Mesenchymal stem cell (in vitro differentiated cells and primary cell): Measurements from ENCODE around the gene EIF6.

ENCODE experiments used
- DNase-seq: peaks from one replicate; pipeline ENCODE4 v3.0.0-alpha.2; 2013
- H2AFZ ChIP-seq: one replicate; pipeline ENCODE4 v1.6.1; 2013; ENCODE audit warnings: low read depth, mild to moderate bottlenecking, control low read depth, inconsistent platforms, low read length, moderate library complexity
- H2AK5ac ChIP-seq: 2 replicates; pipeline ENCODE4 v1.6.1; 2013; ENCODE audit warnings: low read length, moderate library complexity, mild to moderate bottlenecking, inconsistent platforms; ENCODE audit not compliant: severe bottlenecking
- H2BK120ac ChIP-seq: one replicate; pipeline ENCODE4 v1.6.1; 2013; ENCODE audit warnings: low read depth, mild to moderate bottlenecking, inconsistent platforms, low read length, moderate library complexity
- H2BK12ac ChIP-seq, 2 experiments: one replicate each; pipeline ENCODE4 v1.6.1; 2013; ENCODE audit warnings: inconsistent platforms in 2 of 2, low read length in 2 of 2, mild to moderate bottlenecking in 2 of 2, moderate library complexity in 2 of 2, control low read depth in 1 of 2
- H2BK15ac ChIP-seq: one replicate; pipeline ENCODE4 v1.6.1; 2013; ENCODE audit warnings: mild to moderate bottlenecking, low read depth, inconsistent platforms; ENCODE audit not compliant: poor library complexity, severe bottlenecking
- H2BK5ac ChIP-seq: 2 replicates; pipeline ENCODE4 v1.6.1; 2013; ENCODE audit warnings: low read depth, mild to moderate bottlenecking, low read length, control low read depth, inconsistent platforms; ENCODE audit not compliant: poor library complexity, severe bottlenecking
- H3K14ac ChIP-seq, 2 experiments: one replicate each; pipeline ENCODE4 v1.6.1; 2013; ENCODE audit warnings: inconsistent platforms in 2 of 2, low read length in 2 of 2, control low read depth in 1 of 2, mild to moderate bottlenecking in 1 of 2, moderate library complexity in 1 of 2
- H3K18ac ChIP-seq, 2 experiments: one replicate each; pipeline ENCODE4 v1.6.1; 2013; ENCODE audit warnings: inconsistent platforms in 2 of 2, low read length in 2 of 2, control low read depth in 1 of 2, low read depth in 1 of 2, mild to moderate bottlenecking in 1 of 2
- H3K23ac ChIP-seq, 2 experiments: one replicate each; pipeline ENCODE4 v1.6.1; 2013; ENCODE audit warnings: inconsistent platforms in 2 of 2, low read length in 2 of 2, mild to moderate bottlenecking in 2 of 2, moderate library complexity in 2 of 2, control low read depth in 1 of 2
- H3K27ac ChIP-seq: 2 replicates; pipeline ENCODE4 v1.5.1; 2013; ENCODE audit warnings: mild to moderate bottlenecking, moderate library complexity, low read length, control low read depth, inconsistent platforms; ENCODE audit not compliant: poor library complexity, severe bottlenecking
- H3K27me3 ChIP-seq, 2 experiments: 2 replicates each; pipeline versions ENCODE4 v1.6.1 to v1.7.0; 2013; ENCODE audit warnings: low read length in 2 of 2, mild to moderate bottlenecking in 2 of 2, moderate library complexity in 2 of 2, control low read depth in 1 of 2, inconsistent platforms in 1 of 2; ENCODE audit not compliant: control insufficient read depth in 1 of 2, insufficient read depth in 1 of 2
- H3K36me3 ChIP-seq, 2 experiments: 2 replicates each; pipeline versions ENCODE4 v1.6.1 to v1.7.0; 2013; ENCODE audit warnings: low read length in 2 of 2, control low read depth in 1 of 2, inconsistent platforms in 1 of 2, low read depth in 1 of 2, mild to moderate bottlenecking in 1 of 2; ENCODE audit not compliant: insufficient read depth in 2 of 2, control insufficient read depth in 1 of 2
- H3K4ac ChIP-seq, 2 experiments: one replicate each; pipeline ENCODE4 v1.6.1; 2013; ENCODE audit warnings: inconsistent platforms in 2 of 2, low read length in 2 of 2, mild to moderate bottlenecking in 2 of 2, moderate library complexity in 2 of 2, control low read depth in 1 of 2, low read depth in 1 of 2
- H3K4me1 ChIP-seq: 2 replicates; pipeline ENCODE4 v1.6.1; 2013; ENCODE audit warnings: low read depth, low read length, control low read depth; ENCODE audit not compliant: control insufficient read depth, insufficient read depth
- H3K4me2 ChIP-seq: 2 replicates; pipeline ENCODE4 v1.6.1; 2013; ENCODE audit warnings: low read length, mild to moderate bottlenecking, inconsistent platforms; ENCODE audit not compliant: poor library complexity, severe bottlenecking
- H3K4me3 ChIP-seq, 2 experiments: 2 replicates each; pipeline versions ENCODE4 v1.5.1 to v1.7.0; 2013; ENCODE audit warnings: low read length in 2 of 2, mild to moderate bottlenecking in 2 of 2, control low read depth in 1 of 2, low read depth in 1 of 2; ENCODE audit not compliant: insufficient read depth in 1 of 2
- H3K79me1 ChIP-seq: replicated peaks from 2 replicates; pipeline ENCODE4 v1.6.1; 2013; ENCODE audit warnings: mild to moderate bottlenecking, control low read depth, low read length, inconsistent platforms; ENCODE audit not compliant: poor library complexity, severe bottlenecking
- H3K9ac ChIP-seq: 2 replicates; pipeline ENCODE4 v1.7.0; 2013; ENCODE audit warnings: mild to moderate bottlenecking, low read length, moderate library complexity
- H3K9me3 ChIP-seq: 2 replicates; pipeline ENCODE4 v1.7.0; 2013; ENCODE audit warnings: mild to moderate bottlenecking, low read length; ENCODE audit not compliant: control insufficient read depth
- H4K8ac ChIP-seq: one replicate; pipeline ENCODE4 v1.6.1; 2013; ENCODE audit warnings: inconsistent platforms, mild to moderate bottlenecking, low read length, moderate library complexity
- H4K91ac ChIP-seq: one replicate; pipeline ENCODE4 v1.6.1; 2013; ENCODE audit warnings: mild to moderate bottlenecking, low read length, inconsistent platforms
- WGBS: methylation state at CpG from one replicate; pipeline ENCODE4 v1.1.7; 2013; ENCODE audit warnings: mixed read lengths; 5-methylcytosine and 5-hydroxymethylcytosine counted together

EIF6 gene

DNA sequence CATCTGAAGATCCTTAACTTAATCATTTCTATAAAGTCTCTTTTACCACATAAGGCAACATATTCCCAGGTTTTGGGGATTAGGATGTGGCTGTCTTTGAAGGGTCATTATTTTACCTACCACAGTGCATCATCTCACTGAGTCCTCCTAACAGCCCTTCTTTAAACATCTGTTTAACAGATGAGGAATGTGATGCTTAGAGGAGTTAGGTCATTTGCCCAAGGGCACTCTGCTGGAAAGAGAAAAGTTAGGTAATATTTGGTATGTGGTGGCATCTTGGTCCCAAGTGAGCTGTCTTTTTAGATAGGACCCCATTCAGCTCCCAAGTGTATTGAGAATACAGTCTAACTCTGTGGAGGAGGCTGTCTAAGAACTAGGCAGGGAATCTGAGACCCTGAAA lies 47.1 kb downstream of the EIF6 start:
- H3K36me3 ChIP-seq, result peaks cover 3 to 4% of the 10 kb centered on the region in 2 experiments
- peaks cover 3% of the 10 kb centered on the region for H3K9me3 ChIP-seq
- H3K23ac ChIP-seq, result no peak overlapping the region
- no peak overlapping the region for H3K4me3 ChIP-seq
- no peak overlapping the region for H2AK5ac ChIP-seq
- no peak overlapping the region for H3K4ac ChIP-seq
- H2BK5ac ChIP-seq, result no peak overlapping the region
- H2BK12ac ChIP-seq, result no peak overlapping the region
- no peak overlapping the region for H2BK15ac ChIP-seq
- no peak overlapping the region for H3K9ac ChIP-seq
- no peaks in the 10 kb centered on the region for H3K27me3 ChIP-seq
- H3K18ac ChIP-seq, result no peak overlapping the region
- H4K91ac ChIP-seq, result no peak overlapping the region
- no peak overlapping the region for H2AFZ ChIP-seq
- no peak overlapping the region for H3K14ac ChIP-seq
- peaks cover 9% of the 10 kb centered on the region for H3K4me1 ChIP-seq
- no peak for DNase-seq
- H2BK120ac ChIP-seq, result no peak overlapping the region
- H3K79me1 ChIP-seq, result no peaks in the 10 kb centered on the region
- H4K8ac ChIP-seq, result no peak overlapping the region
- H3K4me2 ChIP-seq, result no peak overlapping the region
- H3K27ac ChIP-seq, result no peak overlapping the region

GRCh38 chr20:35235881-35236280 lies 48.7 kb downstream of the EIF6 start:
- Histone ChIP-seq H3K4ac (no peak overlapping the region), H2BK5ac (no peak overlapping the region), H2BK15ac (no peak overlapping the region), H3K9me3 (peaks cover 3% of the 10 kb centered on the region), H3K4me1 (peaks cover 4% of the 10 kb centered on the region), H4K8ac (no peak overlapping the region), H4K91ac (no peak overlapping the region), H2BK12ac (no peak overlapping the region), H3K9ac (no peak overlapping the region), H3K4me3 (no peak overlapping the region), H3K14ac (no peak overlapping the region), H3K36me3 (peaks cover 3 to 4% of the 10 kb centered on the region in 2 experiments), H3K79me1 (no peaks in the 10 kb centered on the region), H3K18ac (no peak overlapping the region), H3K27me3 (no peaks in the 10 kb centered on the region), H2AFZ (no peak overlapping the region), H2AK5ac (no peak overlapping the region), H3K4me2 (no peak overlapping the region), H3K23ac (no peak overlapping the region), H3K27ac (no peak overlapping the region), H2BK120ac (no peak overlapping the region)
- DNase-seq, result no peak
- WGBS, result 97% methylated on average over 6 of the region's 6 CpGs

DNA sequence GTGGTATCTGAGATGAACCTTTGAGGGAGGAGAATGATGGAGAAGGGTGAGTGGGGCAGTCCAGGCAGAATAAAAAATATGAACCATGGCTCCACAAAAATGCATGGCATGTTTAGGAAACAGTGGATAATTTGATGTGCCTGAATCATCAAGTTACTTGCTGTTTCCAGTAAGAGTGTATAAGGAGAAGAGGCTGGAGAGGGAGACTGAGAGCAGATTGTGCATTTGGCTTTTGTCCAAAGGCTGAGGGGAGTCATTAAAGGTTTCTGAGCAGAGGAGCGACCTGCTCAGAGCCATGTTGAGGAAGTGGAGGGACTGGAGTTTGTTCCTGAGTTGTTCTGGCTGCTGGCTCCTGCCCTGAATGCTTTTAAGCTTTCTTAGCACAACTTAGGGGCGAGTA lies 52.0 kb downstream of the EIF6 start:
- Histone ChIP-seq H4K8ac (no peak overlapping the region), H2BK15ac (no peak overlapping the region)

More for the DNA sequence above, 52.0 kb downstream of the EIF6 start:
- H2BK5ac ChIP-seq, result no peak overlapping the region
- peak overlapping the region; percentile 35 for H3K4me2 ChIP-seq
- H3K4ac ChIP-seq, result no peak overlapping the region
- H3K36me3 ChIP-seq, result peaks cover 3 to 4% of the 10 kb centered on the region in 2 experiments
- H2BK12ac ChIP-seq, result no peak overlapping the region
- no peak overlapping the region for H3K18ac ChIP-seq
- peaks cover 5 to 6% of the 10 kb centered on the region in 2 experiments for H3K27me3 ChIP-seq
- H3K14ac ChIP-seq, result no peak overlapping the region
- no peak overlapping the region for H2AFZ ChIP-seq
- no peaks in the 10 kb centered on the region for H3K79me1 ChIP-seq
- H3K4me3 ChIP-seq, result no peak overlapping the region
- DNase-seq, result peak; percentile 11
- H3K4me1 ChIP-seq, result peaks cover 3% of the 10 kb centered on the region
- no peak overlapping the region for H3K9ac ChIP-seq
- H3K23ac ChIP-seq, result no peak overlapping the region
- 74% methylated on average over 2 of the region's 2 CpGs for WGBS
- H2AK5ac ChIP-seq, result no peak overlapping the region
- peaks cover 3% of the 10 kb centered on the region for H3K9me3 ChIP-seq
- peak overlapping the region; percentile 92 for H3K27ac ChIP-seq
- H2BK120ac ChIP-seq, result no peak overlapping the region
- no peak overlapping the region for H4K91ac ChIP-seq
